Urinary bladder (tissue), 4 donors: ENCODE results near the gene TPP2. TPM values are rescaled to one million over a fixed set of nuclear protein-coding genes. Genes with fewer than 3 reads are reported as not detected.

Experiments used
- DNase-seq: peaks from one replicate; pipeline ENCODE4 v3.0.0-alpha.2; 2015; ENCODE audit errors: extremely low spot score
- H3K27ac ChIP-seq: one replicate; pipeline ENCODE4 v1.5.1; 2013; ENCODE audit warnings: low read depth, mild to moderate bottlenecking, moderate library complexity
- H3K36me3 ChIP-seq: one replicate; pipeline ENCODE4 v1.6.1; 2013; ENCODE audit warnings: mild to moderate bottlenecking, moderate library complexity; ENCODE audit not compliant: insufficient read depth
- H3K4me1 ChIP-seq: one replicate; pipeline ENCODE4 v1.6.1; 2013; ENCODE audit warnings: mild to moderate bottlenecking, moderate library complexity; ENCODE audit not compliant: insufficient read depth
- H3K4me3 ChIP-seq: one replicate; pipeline ENCODE4 v1.5.1; 2013; ENCODE audit warnings: low read depth, low read length
- WGBS: extraction: QIAGEN DNeasy Blood & Tissue Kit; methylation state at CpG from one replicate; pipeline ENCODE4 v1.1.7; 2013; 5-methylcytosine and 5-hydroxymethylcytosine counted together
- polyA plus RNA-seq: library from polyadenylated mRNA; stranded (reverse); fragments of 200-250 nt; gene quantifications from one replicate; pipeline ENCODE4 v1.2.3, GENCODE V29; 2013
- total RNA-seq: library from RNA; depleted of rRNA; stranded (reverse); fragments of >200 nt; gene quantifications from one replicate; pipeline ENCODE4 v1.2.3, GENCODE V29; 2014
- donor health status: healthy with polysubstance abuse.
- donor health status: healthy.

The TPP2 gene
- total and polyA plus RNA-seq, 2 donors = 22.1 to 76.1 TPM

DNA sequence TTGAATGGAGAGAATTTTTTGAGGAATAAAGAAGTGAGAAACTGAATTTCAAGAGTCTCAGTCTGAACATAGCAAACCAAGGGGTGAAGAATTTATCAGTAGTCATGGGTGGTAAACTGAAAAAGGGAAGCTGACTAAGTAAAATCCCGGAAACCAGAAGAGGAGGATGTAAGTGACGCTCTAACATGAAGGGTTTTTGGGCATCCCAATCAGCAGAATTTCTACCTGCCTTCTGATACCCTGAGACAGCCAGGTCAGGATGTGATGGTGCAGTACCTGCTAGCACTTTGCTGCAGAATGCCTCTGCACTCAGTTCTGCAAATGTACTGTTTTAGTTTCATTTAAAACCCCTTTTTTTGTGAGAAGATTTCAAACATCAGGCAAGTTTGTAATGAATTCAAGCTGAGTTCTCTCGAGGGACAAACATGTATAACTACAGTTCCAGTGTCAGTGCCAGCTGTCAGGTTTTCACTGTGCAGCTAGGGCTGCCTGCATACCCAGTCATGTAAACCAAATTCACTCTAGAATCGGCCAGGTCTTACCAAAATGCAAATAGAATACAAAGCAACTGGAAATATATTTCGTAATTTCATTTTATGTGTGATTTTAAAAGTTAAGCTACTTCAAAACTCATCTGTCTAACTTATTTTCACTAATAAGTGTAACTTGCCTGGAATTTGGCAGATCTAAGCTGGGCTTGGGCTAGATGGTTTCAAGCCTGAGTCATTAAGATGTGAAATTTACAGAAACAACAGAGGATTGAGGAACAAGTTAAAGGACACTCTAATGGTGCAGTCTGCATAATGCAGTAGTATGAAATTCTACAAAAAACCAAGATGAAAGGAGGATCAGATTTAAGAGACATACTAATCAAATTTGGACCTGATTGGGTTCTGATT is 84.3 kb downstream of the TPP2 start:
- no peaks in the 10 kb centered on the region for H3K4me1 ChIP-seq
- H3K36me3 ChIP-seq = peaks cover 1% of the 10 kb centered on the region
- WGBS = 79% methylated on average over 5 of the region's 5 CpGs
- no peak overlapping the region for H3K27ac ChIP-seq
- DNase-seq = no peak
- no peak overlapping the region for H3K4me3 ChIP-seq

DNA sequence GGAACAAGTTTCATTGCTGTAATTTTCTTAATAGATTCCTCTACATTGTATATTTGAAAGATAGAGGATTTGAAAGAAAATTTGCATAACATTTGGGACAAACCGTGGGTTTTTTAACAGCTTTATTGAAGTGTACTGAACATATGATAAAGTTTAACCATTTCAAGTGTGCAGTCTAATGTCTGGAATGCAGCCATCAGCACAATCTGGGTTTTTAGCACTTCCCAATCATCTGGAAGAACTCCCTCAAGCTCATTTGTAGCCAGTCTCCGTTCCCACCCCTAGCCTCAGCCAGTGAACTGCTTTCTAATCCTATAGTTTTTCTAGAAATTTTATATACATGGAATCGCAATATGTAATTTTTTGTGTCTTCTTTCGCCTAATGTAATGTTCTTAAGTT is 85.4 kb downstream of the TPP2 start:
- Histone ChIP-seq H3K27ac (no peak overlapping the region), H3K4me1 (no peaks in the 10 kb centered on the region), H3K4me3 (no peak overlapping the region), H3K36me3 (no peaks in the 10 kb centered on the region)
- DNase-seq = no peak
- WGBS = 71% methylated on average over 4 of the region's 4 CpGs

- Histone ChIP-seq H3K4me1 (no peaks in the 10 kb centered on the region), H3K4me3 (no peak overlapping the region), H3K36me3 (no peaks in the 10 kb centered on the region), H3K27ac (no peak overlapping the region)
- 53% methylated on average over 3 of the region's 3 CpGs for WGBS
- no peak for DNase-seq
These were observed 85.9 kb downstream of the TPP2 start for GRCh38 chr13:102682727-102683126.

DNA sequence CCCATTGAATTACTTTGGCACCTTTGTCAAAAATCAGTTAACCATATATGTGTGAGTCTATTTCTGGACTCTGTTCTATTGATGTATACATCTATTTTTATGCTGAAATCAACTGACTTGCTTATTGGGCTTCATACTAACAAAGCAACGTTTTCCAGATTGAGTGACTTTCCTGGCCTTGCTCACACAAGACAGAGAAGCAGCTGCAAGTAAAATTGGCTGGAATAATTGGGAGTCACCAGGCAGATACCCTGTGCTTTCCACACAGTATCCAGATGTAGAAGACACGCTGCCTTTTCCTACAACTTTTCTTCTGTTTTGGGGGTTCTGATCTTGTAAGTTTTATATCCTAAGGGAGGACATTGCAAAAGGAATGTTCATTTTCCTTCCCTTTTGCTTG is 86.9 kb downstream of the TPP2 start:
- no peak for DNase-seq
- Histone ChIP-seq H3K27ac (no peak overlapping the region), H3K36me3 (no peaks in the 10 kb centered on the region), H3K4me3 (no peak overlapping the region), H3K4me1 (no peaks in the 10 kb centered on the region)
- 61% methylated on average over 2 of the region's 2 CpGs for WGBS

GRCh38 chr13:102686024-102686423 is 89.2 kb downstream of the TPP2 start:
- Histone ChIP-seq H3K4me1 (no peaks in the 10 kb centered on the region), H3K36me3 (no peaks in the 10 kb centered on the region), H3K4me3 (no peak overlapping the region), H3K27ac (no peak overlapping the region)
- DNase-seq = no peak
- WGBS = 85% methylated on average over 3 of the region's 3 CpGs

- Histone ChIP-seq H3K36me3 (no peaks in the 10 kb centered on the region), H3K4me1 (no peaks in the 10 kb centered on the region), H3K4me3 (no peak overlapping the region), H3K27ac (no peak overlapping the region)
- no peak for DNase-seq
- WGBS = 69% methylated on average over 7 of the region's 7 CpGs
These were observed 90.7 kb downstream of the TPP2 start for GRCh38 chr13:102687520-102687919.

DNA sequence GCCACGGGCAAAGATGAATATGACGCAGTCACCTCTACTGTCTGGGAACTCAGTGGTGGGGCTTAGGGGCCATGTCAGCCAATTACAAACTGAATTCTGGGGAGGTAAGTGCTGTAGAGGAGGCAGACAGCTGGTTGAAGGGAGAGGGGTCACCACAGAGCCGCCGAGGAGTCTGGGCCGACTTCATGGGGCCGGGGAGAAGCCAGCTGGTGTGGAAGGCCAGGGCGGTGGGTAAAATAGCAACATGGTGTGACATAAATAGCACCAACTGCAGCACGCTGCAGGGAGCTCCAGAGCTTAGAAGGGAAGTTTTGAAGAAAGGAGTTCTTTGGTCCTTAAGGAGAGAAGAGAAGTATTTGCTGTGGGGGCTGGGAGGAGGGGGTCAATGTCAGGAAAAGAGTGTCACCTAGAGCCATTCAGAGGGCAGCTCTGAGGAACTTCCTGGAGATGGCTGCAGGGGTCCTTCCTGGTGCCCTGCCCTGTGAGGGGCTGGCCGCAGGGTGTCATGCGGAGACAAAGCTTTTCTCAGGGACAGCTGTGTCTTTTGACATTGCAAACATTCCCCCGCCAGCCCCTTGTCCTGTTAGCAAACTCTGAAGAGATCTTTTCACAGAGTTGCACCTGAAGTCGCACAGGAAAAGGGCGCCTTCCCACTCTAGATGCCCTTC is 91.7 kb downstream of the TPP2 start:
- H3K4me3 ChIP-seq = no peak overlapping the region
- DNase-seq = no peak
- no peaks in the 10 kb centered on the region for H3K36me3 ChIP-seq
- H3K4me1 ChIP-seq = no peaks in the 10 kb centered on the region
- H3K27ac ChIP-seq = no peak overlapping the region
- 58% methylated on average over 13 of the region's 13 CpGs for WGBS

DNA sequence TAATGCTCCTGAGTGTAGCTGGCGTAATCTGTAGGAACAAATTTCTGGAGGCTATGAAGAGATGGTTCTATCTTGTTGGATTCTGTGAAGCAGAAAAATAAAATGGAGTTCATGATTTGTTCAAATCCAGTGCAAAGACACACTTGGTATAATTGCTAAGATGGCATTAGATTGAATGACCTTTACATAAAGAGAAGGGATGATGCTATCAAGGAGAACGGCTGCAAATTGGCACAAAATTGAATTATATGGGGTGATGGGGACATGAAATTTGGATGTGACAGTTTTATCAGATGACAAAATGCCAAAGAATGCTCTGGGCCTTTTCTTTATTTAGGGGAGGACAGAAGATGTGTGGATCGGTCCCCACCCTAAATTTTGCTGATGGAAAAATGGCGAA is 94.1 kb downstream of the TPP2 start:
- Histone ChIP-seq H3K36me3 (no peaks in the 10 kb centered on the region), H3K27ac (no peak overlapping the region), H3K4me3 (no peak overlapping the region), H3K4me1 (no peaks in the 10 kb centered on the region)
- no peak for DNase-seq
- WGBS = 84% methylated on average over 4 of the region's 4 CpGs

DNA sequence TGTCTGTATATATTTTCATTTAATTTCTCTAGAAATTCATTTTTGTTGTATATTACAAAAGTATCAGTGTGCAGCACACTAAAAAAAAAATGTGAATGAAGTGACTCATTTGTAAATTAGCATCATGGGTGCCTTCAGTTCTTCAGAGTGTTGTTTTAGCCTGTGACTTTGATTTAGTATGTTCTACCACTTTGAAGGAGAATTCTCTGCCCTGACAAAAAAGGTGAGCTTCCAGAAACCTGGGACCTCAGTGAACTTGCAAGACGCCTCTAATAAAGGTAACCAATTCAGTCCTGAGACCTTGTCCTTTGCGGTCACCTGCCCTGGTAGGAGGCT is 95.7 kb downstream of the TPP2 start:
- Histone ChIP-seq H3K27ac (no peak overlapping the region), H3K4me1 (no peaks in the 10 kb centered on the region), H3K36me3 (no peaks in the 10 kb centered on the region), H3K4me3 (no peak overlapping the region)
- WGBS = 94% methylated on average over 2 of the region's 2 CpGs
- DNase-seq = no peak

GRCh38 chr13:102693250-102693649 is 96.5 kb downstream of the TPP2 start:
- Histone ChIP-seq H3K36me3 (no peaks in the 10 kb centered on the region), H3K4me1 (no peaks in the 10 kb centered on the region), H3K27ac (no peak overlapping the region), H3K4me3 (no peak overlapping the region)
- WGBS = 87% methylated on average over 4 of the region's 4 CpGs
- no peak for DNase-seq

GRCh38 chr13:102693776-102694175 is 97.0 kb downstream of the TPP2 start:
- no peak overlapping the region for H3K27ac ChIP-seq
- WGBS = 50% methylated on average over 2 of the region's 2 CpGs
- no peak for DNase-seq
- no peaks in the 10 kb centered on the region for H3K36me3 ChIP-seq
- no peaks in the 10 kb centered on the region for H3K4me1 ChIP-seq
- no peak overlapping the region for H3K4me3 ChIP-seq

GRCh38 chr13:102694937-102695336 is 98.2 kb downstream of the TPP2 start, which contains the start of gene METTL21C:
Gene METTL21C (minus strand): TSS chr13:102695044. CDS start chr13:102694498, 546 bp downstream.
- no peaks in the 10 kb centered on the region for H3K4me1 ChIP-seq
- no peaks in the 10 kb centered on the region for H3K36me3 ChIP-seq
- no peak for DNase-seq
- no peak within 1 kb of the TSS for H3K27ac ChIP-seq
- H3K4me3 ChIP-seq = no peak within 1 kb of the TSS
- WGBS = 74% methylated on average over 6 of the region's 6 CpGs

DNA sequence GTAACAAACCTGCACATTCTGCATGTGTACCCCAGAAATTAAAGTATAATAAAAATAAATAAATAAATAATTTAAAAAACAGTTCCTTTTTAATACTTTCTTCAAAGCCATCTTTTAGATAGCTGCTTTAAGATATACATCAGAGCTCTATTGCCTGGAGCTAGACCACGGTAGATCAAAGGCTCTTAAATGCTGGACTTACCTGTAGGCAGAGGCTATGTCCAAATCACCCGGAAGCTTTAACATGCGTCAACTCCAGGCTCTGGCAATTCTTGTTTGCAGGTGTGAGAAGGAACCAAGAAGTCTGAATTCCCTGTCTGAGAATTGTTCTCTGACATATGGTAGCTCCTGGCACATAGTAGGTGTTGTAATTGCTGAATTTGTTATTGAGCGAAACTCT is 99.7 kb downstream of the TPP2 start:
- Histone ChIP-seq H3K27ac (no peak overlapping the region), H3K36me3 (no peaks in the 10 kb centered on the region), H3K4me3 (no peak overlapping the region), H3K4me1 (no peaks in the 10 kb centered on the region)
- DNase-seq = no peak
- WGBS = 88% methylated on average over 4 of the region's 4 CpGs

DNA sequence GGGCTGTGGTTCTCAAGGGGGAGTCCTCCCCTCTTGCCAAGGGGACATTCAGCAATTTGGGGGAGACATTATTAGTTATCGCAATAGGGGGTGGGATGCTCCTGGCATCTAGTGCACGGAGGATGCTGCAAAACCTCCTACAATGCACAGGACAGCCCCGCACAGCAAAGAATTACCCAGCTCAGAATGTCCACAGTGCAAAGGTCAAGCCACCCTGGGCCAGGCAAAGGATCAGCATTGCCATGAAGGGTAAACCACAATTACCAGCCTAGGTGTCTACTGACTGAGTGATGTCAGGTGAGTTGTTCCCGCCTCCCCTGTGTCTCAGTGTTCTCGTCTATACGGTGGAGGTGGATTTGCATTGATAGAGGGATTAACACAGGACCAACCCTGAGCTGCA is 100.5 kb downstream of the TPP2 start:
- no peaks in the 10 kb centered on the region for H3K36me3 ChIP-seq
- DNase-seq = no peak
- WGBS = 83% methylated on average over 6 of the region's 6 CpGs
- H3K4me1 ChIP-seq = no peaks in the 10 kb centered on the region
- no peak overlapping the region for H3K27ac ChIP-seq
- H3K4me3 ChIP-seq = no peak overlapping the region
